ENCODE data around the gene WDFY1. TPM values are rescaled to one million over a fixed set of nuclear protein-coding genes. Genes with fewer than 3 reads are reported as not detected.

Gene WDFY1
- total and polyA plus RNA-seq, 9 of the 15 experiments (the other 6 are each of a cell fraction or from before 2014, with no cell fraction given), result 5.4 to 27.6 (median 17.5) TPM

DNA sequence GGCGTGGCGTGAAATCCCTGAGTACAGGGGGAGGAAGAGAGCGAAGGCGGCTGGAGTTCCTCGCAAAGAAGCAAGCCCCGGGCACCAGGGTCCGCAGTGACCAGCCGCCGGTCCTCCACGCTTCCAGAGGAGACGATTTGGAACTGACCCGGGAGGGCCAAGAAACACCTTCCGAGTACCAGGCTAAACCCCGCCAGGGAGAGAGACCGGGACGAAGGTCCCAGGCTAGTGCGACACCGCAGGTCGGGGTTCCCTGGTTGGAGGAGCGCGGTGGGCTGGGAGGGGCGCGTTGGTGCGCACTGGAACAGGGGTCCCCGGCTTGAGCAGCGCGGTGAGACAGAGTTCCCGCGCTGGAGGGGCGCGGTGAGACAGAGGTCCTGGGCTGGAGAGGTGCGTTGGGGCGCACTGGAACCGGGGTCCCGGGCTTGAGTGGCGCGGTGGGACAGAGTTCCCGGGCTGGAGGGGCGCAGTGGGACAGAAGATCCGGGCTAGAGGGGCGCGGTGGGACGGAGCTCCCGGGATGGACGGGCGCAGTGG is 901 bp downstream of the WDFY1 start (continued):
- no peak for TF ChIP-seq YY1 (IDR thresholded peaks at IDR 0.05; ENCODE audit: borderline replicate concordance in 1 of 3, control insufficient read depth in 1 of 3, extremely low read depth in 1 of 3, insufficient read depth in 3 of 3, insufficient read length in 1 of 3, insufficient replicate concordance in 2 of 3, low read depth in 1 of 3, low read length in 2 of 3)

DNA sequence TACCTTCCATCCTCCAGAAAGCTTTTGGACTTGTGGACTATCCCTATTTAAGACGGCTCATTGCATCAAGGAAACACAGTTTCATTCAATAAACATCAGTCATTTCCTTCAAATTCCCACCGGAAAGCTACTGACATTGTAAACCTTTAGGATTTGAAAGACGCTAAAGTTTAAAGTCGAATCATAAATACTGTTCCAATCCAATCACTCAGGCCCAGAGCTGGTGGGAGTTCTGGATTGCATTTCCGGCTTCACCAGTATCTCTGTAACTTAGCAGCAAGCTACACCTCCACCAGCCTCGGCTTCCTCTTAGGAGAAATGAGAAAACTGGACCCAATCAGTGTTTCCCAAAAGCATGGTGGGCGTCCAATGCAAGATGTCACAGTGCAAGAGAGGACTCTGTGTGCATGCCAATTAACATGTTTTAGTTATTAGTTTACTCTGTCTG is 1.6 kb downstream of the WDFY1 start:
- no TSS peak for BruUV-seq (replicated peaks)
- peak overlapping the region; percentile 78 for H3K4me3 ChIP-seq
- TF ChIP-seq RBM25 (IDR thresholded peaks at IDR 0.05; ENCODE audit: low read depth, low read length, severe bottlenecking) (no peak), NR3C1 (CRISPR knock-in tag; IDR thresholded peaks at IDR 0.05) (no peak), KAT2B (IDR thresholded peaks at IDR 0.05; ENCODE audit: low read depth, low read length) (no peak), HLTF (IDR thresholded peaks at IDR 0.05) (no peak), RCOR1 (IDR thresholded peaks at IDR 0.05; ENCODE audit: borderline replicate concordance in 1 of 2, low read depth in 2 of 2, low read length in 2 of 2) (no peak), ZFP30 (CRISPR knock-in tag; IDR thresholded peaks at IDR 0.05; ENCODE audit: borderline replicate concordance) (no peak), ZBED1 (IDR thresholded peaks at IDR 0.05) (no peak)
- TF ChIP-seq, protein P1, sequence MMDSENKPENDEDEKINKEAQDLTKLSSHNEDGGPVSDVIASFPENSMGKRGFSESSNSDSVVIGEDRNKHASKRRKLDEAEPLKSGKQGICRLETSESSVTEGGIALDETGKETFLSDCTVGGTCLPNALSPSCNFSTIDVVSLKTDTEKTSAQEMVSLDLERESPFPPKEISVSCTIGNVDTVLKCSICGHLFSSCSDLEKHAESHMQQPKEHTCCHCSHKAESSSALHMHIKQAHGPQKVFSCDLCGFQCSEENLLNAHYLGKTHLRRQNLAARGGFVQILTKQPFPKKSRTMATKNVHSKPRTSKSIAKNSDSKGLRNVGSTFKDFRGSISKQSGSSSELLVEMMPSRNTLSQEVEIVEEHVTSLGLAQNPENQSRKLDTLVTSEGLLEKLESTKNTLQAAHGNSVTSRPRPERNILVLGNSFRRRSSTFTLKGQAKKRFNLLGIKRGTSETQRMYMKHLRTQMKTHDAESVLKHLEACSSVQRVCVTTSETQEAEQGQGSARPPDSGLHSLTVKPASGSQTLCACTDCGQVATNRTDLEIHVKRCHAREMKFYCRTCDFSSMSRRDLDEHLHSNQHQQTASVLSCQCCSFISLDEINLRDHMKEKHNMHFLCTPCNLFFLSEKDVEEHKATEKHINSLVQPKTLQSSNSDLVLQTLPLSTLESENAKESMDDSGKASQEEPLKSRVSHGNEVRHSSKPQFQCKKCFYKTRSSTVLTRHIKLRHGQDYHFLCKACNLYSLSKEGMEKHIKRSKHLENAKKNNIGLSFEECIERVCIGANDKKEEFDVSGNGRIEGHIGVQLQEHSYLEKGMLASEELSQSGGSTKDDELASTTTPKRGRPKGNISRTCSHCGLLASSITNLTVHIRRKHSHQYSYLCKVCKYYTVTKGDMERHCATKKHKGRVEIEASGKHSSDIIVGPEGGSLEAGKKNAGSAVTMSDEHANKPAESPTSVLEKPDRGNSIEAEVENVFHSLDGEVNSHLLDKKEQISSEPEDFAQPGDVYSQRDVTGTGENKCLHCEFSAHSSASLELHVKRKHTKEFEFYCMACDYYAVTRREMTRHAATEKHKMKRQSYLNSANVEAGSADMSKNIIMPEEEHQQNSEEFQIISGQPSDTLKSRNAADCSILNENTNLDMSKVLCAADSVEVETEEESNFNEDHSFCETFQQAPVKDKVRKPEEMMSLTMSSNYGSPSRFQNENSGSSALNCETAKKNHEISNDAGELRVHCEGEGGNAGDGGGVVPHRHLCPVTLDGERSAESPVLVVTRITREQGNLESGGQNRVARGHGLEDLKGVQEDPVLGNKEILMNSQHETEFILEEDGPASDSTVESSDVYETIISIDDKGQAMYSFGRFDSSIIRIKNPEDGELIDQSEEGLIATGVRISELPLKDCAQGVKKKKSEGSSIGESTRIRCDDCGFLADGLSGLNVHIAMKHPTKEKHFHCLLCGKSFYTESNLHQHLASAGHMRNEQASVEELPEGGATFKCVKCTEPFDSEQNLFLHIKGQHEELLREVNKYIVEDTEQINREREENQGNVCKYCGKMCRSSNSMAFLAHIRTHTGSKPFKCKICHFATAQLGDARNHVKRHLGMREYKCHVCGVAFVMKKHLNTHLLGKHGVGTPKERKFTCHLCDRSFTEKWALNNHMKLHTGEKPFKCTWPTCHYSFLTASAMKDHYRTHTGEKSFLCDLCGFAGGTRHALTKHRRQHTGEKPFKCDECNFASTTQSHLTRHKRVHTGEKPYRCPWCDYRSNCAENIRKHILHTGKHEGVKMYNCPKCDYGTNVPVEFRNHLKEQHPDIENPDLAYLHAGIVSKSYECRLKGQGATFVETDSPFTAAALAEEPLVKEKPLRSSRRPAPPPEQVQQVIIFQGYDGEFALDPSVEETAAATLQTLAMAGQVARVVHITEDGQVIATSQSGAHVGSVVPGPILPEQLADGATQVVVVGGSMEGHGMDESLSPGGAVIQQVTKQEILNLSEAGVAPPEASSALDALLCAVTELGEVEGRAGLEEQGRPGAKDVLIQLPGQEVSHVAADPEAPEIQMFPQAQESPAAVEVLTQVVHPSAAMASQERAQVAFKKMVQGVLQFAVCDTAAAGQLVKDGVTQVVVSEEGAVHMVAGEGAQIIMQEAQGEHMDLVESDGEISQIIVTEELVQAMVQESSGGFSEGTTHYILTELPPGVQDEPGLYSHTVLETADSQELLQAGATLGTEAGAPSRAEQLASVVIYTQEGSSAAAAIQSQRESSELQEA (IDR thresholded peaks at IDR 0.05; ENCODE audit: low read depth), result no peak
- TF ChIP-seq, protein P2, sequence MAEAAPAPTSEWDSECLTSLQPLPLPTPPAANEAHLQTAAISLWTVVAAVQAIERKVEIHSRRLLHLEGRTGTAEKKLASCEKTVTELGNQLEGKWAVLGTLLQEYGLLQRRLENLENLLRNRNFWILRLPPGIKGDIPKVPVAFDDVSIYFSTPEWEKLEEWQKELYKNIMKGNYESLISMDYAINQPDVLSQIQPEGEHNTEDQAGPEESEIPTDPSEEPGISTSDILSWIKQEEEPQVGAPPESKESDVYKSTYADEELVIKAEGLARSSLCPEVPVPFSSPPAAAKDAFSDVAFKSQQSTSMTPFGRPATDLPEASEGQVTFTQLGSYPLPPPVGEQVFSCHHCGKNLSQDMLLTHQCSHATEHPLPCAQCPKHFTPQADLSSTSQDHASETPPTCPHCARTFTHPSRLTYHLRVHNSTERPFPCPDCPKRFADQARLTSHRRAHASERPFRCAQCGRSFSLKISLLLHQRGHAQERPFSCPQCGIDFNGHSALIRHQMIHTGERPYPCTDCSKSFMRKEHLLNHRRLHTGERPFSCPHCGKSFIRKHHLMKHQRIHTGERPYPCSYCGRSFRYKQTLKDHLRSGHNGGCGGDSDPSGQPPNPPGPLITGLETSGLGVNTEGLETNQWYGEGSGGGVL (CRISPR knock-in tag; IDR thresholded peaks at IDR 0.05), result no peak

More for the DNA sequence above, 1.6 kb downstream of the WDFY1 start:
- ATAC-seq, result peak; percentile 13; the same call in 2 of the 3 replicates
- peak overlapping the region in 1 of 2 experiments; percentile 65; a peak in 2 of 4 replicates for H3K9ac ChIP-seq (ENCODE audit: insufficient read depth in 1 of 2, low read depth in 2 of 2, low read length in 2 of 2)
- no peaks in the 10 kb centered on the region for H3K27me3 ChIP-seq (ENCODE audit: control insufficient read depth in 2 of 2, insufficient read depth in 2 of 2, low read length in 2 of 2)
- in situ Hi-C loops (cut with MboI), result no loop called here
- peak in 2 of 4 experiments; percentile 26 to 43 for DNase-seq (ENCODE audit: extremely low read depth in 1 of 4, low spot score in 3 of 4)
- ChIA-PET POLR2A (no interaction called here), CTCF (ENCODE audit: low intra/inter-chr PET ratio) (no interaction called here)
- H2AFZ ChIP-seq (ENCODE audit: low read depth, low read length), result no peak overlapping the region
- H3K4me2 ChIP-seq (ENCODE audit: insufficient read depth, low read length), result peak overlapping the region; percentile 73
- peaks cover 15 to 17% of the 10 kb centered on the region in 2 experiments; a peak in 4 of 5 replicates for H3K4me1 ChIP-seq (replicated peaks in 1 of 2; ENCODE audit: control insufficient read depth in 2 of 2, insufficient read depth in 2 of 2, low read length in 2 of 2)
- no peak overlapping the region for H3K27ac ChIP-seq (ENCODE audit: extremely low read depth, low read depth, low read length)
- 22% methylated on average over 7 of the region's 7 CpGs for WGBS (ENCODE audit: insufficient coverage, low coverage, missing lambda C conversion rate)
- no peaks in the 10 kb centered on the region; the same call in 2 of the 3 replicates for H3K36me3 ChIP-seq (ENCODE audit: control insufficient read depth, insufficient read depth, low read length)
- H3K9me3 ChIP-seq (replicated peaks; ENCODE audit: control insufficient read depth, insufficient read depth, low read depth, low read length), result peaks cover 2% of the 10 kb centered on the region; the same call in 1 of the 2 replicates
- H3K79me2 ChIP-seq (ENCODE audit: control insufficient read depth, insufficient read depth, low read length), result peaks cover 34% of the 10 kb centered on the region
- H3K9me1 ChIP-seq (ENCODE audit: control insufficient read depth, insufficient read depth, low read length), result no peaks in the 10 kb centered on the region
- intact Hi-C loops (cut with micrococcal nuclease), result no loop called here
- peak; percentile 32 for FAIRE-seq
- H4K20me1 ChIP-seq (replicated peaks; ENCODE audit: control insufficient read depth, insufficient read depth, low read length), result no peaks in the 10 kb centered on the region

All from K562 (cell line).